ENCODE measurements around the gene RHOD.

DNA sequence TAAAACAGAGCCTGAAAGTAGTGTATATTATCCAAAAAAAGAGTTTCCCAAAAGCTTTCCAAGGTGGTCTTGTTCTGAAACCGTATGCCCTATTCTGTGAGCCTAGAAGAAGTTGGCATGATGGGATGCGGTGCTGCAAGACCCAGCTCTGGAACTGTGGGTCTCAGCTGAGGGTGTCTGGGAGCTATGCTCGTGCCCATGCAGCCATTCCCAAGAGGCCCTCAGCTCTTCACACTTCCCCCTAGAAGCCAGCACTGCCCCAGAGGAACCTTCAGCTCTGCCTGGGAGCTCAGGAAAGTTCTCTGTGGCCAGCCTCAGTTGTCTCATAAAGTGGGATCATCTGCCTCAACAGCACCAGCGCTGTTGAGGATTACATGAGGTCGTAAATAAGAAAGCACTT is 40.1 kb upstream of the RHOD start:
- TF ChIP-seq, protein P1, sequence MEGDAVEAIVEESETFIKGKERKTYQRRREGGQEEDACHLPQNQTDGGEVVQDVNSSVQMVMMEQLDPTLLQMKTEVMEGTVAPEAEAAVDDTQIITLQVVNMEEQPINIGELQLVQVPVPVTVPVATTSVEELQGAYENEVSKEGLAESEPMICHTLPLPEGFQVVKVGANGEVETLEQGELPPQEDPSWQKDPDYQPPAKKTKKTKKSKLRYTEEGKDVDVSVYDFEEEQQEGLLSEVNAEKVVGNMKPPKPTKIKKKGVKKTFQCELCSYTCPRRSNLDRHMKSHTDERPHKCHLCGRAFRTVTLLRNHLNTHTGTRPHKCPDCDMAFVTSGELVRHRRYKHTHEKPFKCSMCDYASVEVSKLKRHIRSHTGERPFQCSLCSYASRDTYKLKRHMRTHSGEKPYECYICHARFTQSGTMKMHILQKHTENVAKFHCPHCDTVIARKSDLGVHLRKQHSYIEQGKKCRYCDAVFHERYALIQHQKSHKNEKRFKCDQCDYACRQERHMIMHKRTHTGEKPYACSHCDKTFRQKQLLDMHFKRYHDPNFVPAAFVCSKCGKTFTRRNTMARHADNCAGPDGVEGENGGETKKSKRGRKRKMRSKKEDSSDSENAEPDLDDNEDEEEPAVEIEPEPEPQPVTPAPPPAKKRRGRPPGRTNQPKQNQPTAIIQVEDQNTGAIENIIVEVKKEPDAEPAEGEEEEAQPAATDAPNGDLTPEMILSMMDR (IDR thresholded peaks at IDR 0.05; ENCODE audit: poor library complexity): no peak
- no peak for TF ChIP-seq EZH2 (IDR thresholded peaks at IDR 0.05; ENCODE audit: borderline replicate concordance)

Data from hepatocyte (in vitro differentiated cells).